Body of pancreas (tissue), 4 donors: Measurements from ENCODE around the gene LATS2.

Source experiments
- POLR2A ChIP-seq, 3 donors: fragments of 450-650 bp; IDR thresholded peaks; one replicate each; pipeline ENCODE4 v1.6.1; 2016; ENCODE audit warnings: antibody characterized with exemption in 3 of 3, mild to moderate bottlenecking in 2 of 3
- TF ChIP-seq, protein P1 (sequence below), 7 experiments: fragments of 450-650 bp in 4 of 7; fragments of 200-600 bp in 3 of 7; sonication (generic) in 3 of 7; IDR thresholded peaks; one replicate each; pipeline ENCODE4 v1.5.1; 2016 to 2019; ENCODE audit warnings: antibody characterized with exemption in 7 of 7

DNA sequence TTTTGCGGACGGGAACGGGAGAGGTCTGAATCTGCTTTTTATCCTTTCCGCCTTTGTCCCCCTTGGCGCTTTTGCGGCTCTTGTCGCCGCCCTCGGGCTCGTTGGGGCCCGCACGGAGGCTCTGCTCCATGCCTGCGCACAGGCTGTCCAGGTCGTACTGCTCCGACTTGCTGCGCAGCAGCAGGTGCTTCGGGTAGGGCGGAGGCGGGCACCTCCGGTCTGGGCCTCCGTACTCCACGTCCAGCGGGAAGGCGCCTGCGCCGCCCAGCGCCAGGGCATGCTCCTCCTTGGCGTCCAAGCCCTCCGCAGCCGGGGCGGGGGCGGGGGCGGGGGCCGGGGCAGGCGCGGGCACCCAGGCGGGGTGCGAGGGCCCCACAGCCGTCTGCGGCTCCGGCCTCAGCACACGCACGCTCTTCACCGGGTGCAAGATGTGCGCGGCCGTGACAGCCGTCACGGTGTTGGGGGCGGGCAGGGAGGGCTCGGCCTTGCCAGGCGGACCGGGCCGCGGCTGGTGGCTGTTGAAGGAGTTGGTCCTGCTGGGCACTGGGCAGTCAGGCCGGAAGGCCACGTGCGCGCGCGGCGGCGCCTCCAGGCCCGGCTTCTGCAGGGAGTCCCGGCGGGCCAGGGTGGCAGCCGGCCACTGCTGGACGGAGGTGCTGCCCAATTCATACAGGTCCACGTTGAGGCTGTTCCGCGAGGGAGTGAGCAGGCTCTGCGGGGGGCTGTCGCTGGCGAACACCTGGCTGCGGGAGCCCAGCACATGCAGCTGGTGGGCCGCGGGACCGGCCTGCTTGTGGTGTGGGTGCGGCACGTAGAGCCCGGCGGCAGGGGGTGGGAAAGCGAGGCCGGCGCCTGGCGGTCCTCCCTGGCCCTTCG is 73.1 kb downstream of the LATS2 start:
- TF ChIP-seq, protein P1, sequence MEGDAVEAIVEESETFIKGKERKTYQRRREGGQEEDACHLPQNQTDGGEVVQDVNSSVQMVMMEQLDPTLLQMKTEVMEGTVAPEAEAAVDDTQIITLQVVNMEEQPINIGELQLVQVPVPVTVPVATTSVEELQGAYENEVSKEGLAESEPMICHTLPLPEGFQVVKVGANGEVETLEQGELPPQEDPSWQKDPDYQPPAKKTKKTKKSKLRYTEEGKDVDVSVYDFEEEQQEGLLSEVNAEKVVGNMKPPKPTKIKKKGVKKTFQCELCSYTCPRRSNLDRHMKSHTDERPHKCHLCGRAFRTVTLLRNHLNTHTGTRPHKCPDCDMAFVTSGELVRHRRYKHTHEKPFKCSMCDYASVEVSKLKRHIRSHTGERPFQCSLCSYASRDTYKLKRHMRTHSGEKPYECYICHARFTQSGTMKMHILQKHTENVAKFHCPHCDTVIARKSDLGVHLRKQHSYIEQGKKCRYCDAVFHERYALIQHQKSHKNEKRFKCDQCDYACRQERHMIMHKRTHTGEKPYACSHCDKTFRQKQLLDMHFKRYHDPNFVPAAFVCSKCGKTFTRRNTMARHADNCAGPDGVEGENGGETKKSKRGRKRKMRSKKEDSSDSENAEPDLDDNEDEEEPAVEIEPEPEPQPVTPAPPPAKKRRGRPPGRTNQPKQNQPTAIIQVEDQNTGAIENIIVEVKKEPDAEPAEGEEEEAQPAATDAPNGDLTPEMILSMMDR (IDR thresholded peaks at IDR 0.05) = no peak
- TF ChIP-seq POLR2A (IDR thresholded peaks at IDR 0.05) = no peak
